Kidney (tissue), 14 donors: ENCODE data around the gene THAP8. TPM values are rescaled to one million over a fixed set of nuclear protein-coding genes. Genes with fewer than 3 reads are reported as not detected.

Experiments
- DNase-seq, 5 donors: peaks; one replicate each; pipeline ENCODE4 v3.0.0-alpha.2; 2013 to 2020
- FAIRE-seq: peaks from 2 replicates; lab custom pipeline; 2012; peaks lifted over from hg19 to GRCh38; lab: Jason Lieb, UNC
- H3K27ac ChIP-seq, 2 donors: one replicate each; pipeline ENCODE4 v1.7.0; 2013; ENCODE audit warnings: low read depth in 2 of 2, low read length in 2 of 2, inconsistent platforms in 1 of 2
- H3K27me3 ChIP-seq: one replicate; pipeline ENCODE4 v1.7.1; 2013; ENCODE audit warnings: low read length, inconsistent platforms; ENCODE audit not compliant: control insufficient read depth, insufficient read depth
- H3K36me3 ChIP-seq, 3 donors: one replicate each; pipeline versions ENCODE4 v1.7.0 to v1.7.1; 2013; ENCODE audit warnings: low read length in 3 of 3, control low read depth in 1 of 3, inconsistent platforms in 1 of 3; ENCODE audit not compliant: insufficient read depth in 3 of 3, control insufficient read depth in 2 of 3
- H3K4me1 ChIP-seq, 3 donors: one replicate each; pipeline versions ENCODE4 v1.7.0 to v1.7.1; 2013; ENCODE audit warnings: low read length in 3 of 3, inconsistent platforms in 1 of 3, low read depth in 1 of 3; ENCODE audit not compliant: control insufficient read depth in 2 of 3, insufficient read depth in 2 of 3
- H3K4me3 ChIP-seq, 3 donors: one replicate each; pipeline versions ENCODE4 v1.7.0 to v1.8.1; 2013; ENCODE audit warnings: low read length in 3 of 3, control low read depth in 1 of 3, inconsistent platforms in 1 of 3
- H3K9ac ChIP-seq, 3 donors: one replicate each; pipeline versions ENCODE4 v1.7.0 to v1.7.1; 2013; ENCODE audit warnings: low read length in 3 of 3, control low read depth in 1 of 3, inconsistent platforms in 1 of 3
- H3K9me3 ChIP-seq, 3 donors: one replicate each; pipeline versions ENCODE4 v1.7.0 to v1.7.1; 2013; ENCODE audit warnings: low read length in 3 of 3, control low read depth in 1 of 3, inconsistent platforms in 1 of 3; ENCODE audit not compliant: control insufficient read depth in 2 of 3, insufficient read depth in 1 of 3
- intact Hi-C: fragments of 100-400 bp; cut with DNase I; formaldehyde crosslinking; loops from one replicate; pipeline ENCODE4 v1.11.1; 2022
- polyA plus RNA-seq: library from polyadenylated mRNA; stranded (reverse); fragments of 350-450 nt; fragmentation: Illumina TruSeq; extraction: RNeasy Lipid Tissue Mini Kit (QIAGEN cat#74804); gene quantifications from one replicate; pipeline ENCODE4 v1.2.3, GENCODE V29; 2014; ENCODE audit warnings: low read depth, low replicate concordance; ENCODE audit not compliant: insufficient read depth
- total RNA-seq: library from RNA; stranded (reverse); fragmentation: NEBNext Ultra II Directional; extraction: Animal tissue kit (Norgen Biotek cat#: 25700); gene quantifications from one replicate; pipeline ENCODE4 v1.2.1, GENCODE V29; 2021
- TF ChIP-seq, protein P1 (sequence below): IDR thresholded peaks from 3 replicates; pipeline ENCODE4 v1.5.1; 2012; ENCODE audit warnings: mild to moderate bottlenecking, moderate library complexity, borderline replicate concordance; ENCODE audit not compliant: insufficient read depth; ENCODE audit errors: extremely low read depth
- donor health status: control.
- donor health status: control.
- donor health status: control.
- donor health status: control.
- donor health status: control.
- donor health status: DM: yes; HTN: yes; CAD: no.
- donor health status: Normal renal cell carcinoma (clear cell type).

THAP8 gene
- total and polyA plus RNA-seq, 2 donors from 2014 or later = 3.7 to 10.3 TPM

DNA sequence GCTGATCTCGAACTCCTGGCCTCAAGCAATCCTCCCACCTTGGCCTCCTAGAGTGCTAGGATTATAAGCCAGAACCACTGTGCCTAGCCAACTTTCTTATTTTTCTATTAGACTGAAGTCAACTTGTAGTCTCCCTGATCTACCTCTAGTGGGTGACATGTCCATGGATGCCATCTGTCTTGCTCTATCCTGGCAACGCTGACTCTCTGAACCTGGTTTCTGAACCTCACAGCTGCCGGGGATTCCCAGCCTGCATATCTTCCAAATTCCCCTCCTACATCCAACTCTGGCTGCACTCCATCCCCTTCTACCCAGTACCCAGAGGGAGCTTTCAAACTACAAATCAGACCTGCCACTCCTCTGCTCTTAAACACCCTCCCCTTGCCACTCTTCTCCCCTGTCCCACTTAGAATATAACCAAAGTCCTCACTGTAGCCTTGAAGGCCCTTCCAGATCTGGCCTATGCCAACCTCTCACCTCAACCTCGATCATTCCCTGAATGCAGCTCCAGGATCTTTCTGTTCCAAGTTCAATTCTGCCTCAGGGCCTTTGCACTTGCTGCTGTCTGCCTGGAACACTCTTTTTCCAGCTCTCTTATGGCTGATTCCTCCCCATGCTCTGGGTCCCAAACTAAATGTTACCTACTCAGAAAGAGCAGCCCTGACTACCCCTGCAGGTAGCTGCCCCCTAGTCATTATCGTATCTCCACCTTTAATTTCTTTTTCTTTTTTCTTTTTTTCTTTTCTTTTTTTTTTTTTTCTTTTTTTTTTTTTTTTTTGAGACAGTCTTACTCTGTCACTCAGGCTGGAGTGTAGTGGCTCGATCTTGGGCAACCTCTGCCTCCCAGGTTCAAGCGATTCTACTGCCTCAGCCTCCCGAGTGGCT lies 23.6 kb downstream of the THAP8 start:
- no peak for DNase-seq
- Histone ChIP-seq H3K36me3 (no peaks in the 10 kb centered on the region), H3K9me3 (no peaks in the 10 kb centered on the region), H3K27me3 (no peaks in the 10 kb centered on the region), H3K4me1 (peaks cover 0 to 2% (median 0%) of the 10 kb centered on the region in 3 donors), H3K9ac (no peak overlapping the region), H3K27ac (no peak overlapping the region), H3K4me3 (no peak overlapping the region)
- intact Hi-C loops = no loop called here
- TF ChIP-seq, protein P1, sequence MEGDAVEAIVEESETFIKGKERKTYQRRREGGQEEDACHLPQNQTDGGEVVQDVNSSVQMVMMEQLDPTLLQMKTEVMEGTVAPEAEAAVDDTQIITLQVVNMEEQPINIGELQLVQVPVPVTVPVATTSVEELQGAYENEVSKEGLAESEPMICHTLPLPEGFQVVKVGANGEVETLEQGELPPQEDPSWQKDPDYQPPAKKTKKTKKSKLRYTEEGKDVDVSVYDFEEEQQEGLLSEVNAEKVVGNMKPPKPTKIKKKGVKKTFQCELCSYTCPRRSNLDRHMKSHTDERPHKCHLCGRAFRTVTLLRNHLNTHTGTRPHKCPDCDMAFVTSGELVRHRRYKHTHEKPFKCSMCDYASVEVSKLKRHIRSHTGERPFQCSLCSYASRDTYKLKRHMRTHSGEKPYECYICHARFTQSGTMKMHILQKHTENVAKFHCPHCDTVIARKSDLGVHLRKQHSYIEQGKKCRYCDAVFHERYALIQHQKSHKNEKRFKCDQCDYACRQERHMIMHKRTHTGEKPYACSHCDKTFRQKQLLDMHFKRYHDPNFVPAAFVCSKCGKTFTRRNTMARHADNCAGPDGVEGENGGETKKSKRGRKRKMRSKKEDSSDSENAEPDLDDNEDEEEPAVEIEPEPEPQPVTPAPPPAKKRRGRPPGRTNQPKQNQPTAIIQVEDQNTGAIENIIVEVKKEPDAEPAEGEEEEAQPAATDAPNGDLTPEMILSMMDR = no peak
- FAIRE-seq = no peak

DNA sequence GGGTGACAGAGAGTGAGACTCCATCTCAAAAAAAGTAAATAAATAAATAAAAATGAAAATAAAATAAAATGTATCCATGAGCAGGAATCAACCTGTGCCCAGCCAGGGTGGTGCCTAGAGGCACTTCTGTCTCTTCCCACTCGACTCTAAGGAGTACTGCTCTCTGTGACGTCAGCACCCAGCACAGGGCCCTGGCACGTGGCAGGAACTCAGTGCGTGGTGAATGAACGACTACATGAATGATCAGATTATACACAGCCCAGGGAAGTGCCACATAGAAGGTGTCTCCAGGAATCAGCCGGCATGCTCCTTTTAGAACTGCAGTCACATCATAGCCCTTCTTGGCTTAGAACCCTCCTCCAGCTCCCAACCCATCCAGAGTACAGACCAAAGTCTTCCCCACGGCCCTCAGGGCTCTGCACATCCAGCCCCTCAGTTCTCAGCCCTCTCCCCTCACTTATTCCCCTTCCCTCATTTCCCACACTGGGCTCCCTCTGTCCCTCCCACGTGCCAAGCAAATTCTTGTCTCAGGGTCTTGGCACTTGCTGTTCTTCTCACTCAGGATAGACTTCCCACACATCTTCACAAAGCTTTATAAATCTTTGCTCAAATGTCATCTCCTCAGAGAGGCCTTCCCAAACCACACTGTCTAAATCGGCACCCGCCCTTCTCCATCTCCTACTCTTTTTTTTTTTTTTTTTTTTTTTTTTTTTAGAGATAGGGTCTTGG lies 25.6 kb downstream of the THAP8 start:
- no peak overlapping the region for H3K9ac ChIP-seq
- no peaks in the 10 kb centered on the region for H3K9me3 ChIP-seq
- H3K36me3 ChIP-seq = no peaks in the 10 kb centered on the region
- H3K27ac ChIP-seq = no peak overlapping the region
- H3K4me3 ChIP-seq = no peak overlapping the region
- H3K27me3 ChIP-seq = no peaks in the 10 kb centered on the region
- intact Hi-C loops = no loop called here
- TF ChIP-seq, protein P1 = no peak
- DNase-seq = no peak
- no peak for FAIRE-seq
- peaks cover 0 to 2% (median 0%) of the 10 kb centered on the region in 3 donors for H3K4me1 ChIP-seq

DNA sequence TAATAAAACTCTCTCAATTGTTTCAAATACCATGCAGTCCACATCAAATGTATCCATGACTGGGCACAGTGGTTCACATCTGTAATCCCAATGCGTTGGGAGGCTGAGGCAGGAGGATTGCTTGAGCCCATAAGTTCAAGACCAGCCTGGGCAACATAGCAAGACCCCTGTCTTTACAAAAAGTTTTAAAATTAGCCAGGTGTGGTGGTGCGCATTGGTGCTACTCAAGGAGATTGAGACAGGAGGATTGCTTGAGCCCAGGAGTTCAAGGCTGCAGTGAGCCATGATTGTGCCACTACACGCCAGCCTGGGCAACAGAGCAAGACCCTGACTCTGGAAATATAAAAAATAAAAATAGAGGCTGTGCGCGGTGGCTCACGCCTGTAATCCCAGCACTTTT lies 26.4 kb downstream of the THAP8 start:
- TF ChIP-seq, protein P1 = no peak
- no peaks in the 10 kb centered on the region for H3K36me3 ChIP-seq
- H3K4me1 ChIP-seq = no peaks in the 10 kb centered on the region
- no peak for FAIRE-seq
- intact Hi-C loops = no loop called here
- no peaks in the 10 kb centered on the region for H3K27me3 ChIP-seq
- H3K9ac ChIP-seq = no peak overlapping the region
- H3K27ac ChIP-seq = no peak overlapping the region
- H3K4me3 ChIP-seq = no peak overlapping the region
- DNase-seq = no peak
- H3K9me3 ChIP-seq = no peaks in the 10 kb centered on the region
